Hepatocyte (in vitro differentiated cells): ENCODE data around the gene GALNT17. TPM values are rescaled to one million over a fixed set of nuclear protein-coding genes. Genes with fewer than 3 reads are reported as not detected.
"Not testable (repeated sequence)": the region's sequence is repeated elsewhere in the genome, so short reads cannot be mapped to it uniquely, and the experiment has no call there.

Experiments
- DNase-seq: peaks from one replicate; pipeline ENCODE4 v3.0.0-alpha.2; 2016; ENCODE audit warnings: low spot score
- H2AFZ ChIP-seq: fragments of 200-600 bp; sonication (generic); 2 replicates; pipeline ENCODE4 v1.6.0; 2016; ENCODE audit warnings: antibody characterized with exemption, mild to moderate bottlenecking
- H3K27ac ChIP-seq: fragments of 200-600 bp; sonication (generic); 2 replicates; pipeline ENCODE4 v1.5.1; 2016; ENCODE audit warnings: mild to moderate bottlenecking
- H3K27me3 ChIP-seq: fragments of 200-600 bp; sonication (generic); 2 replicates; pipeline ENCODE4 v1.6.1; 2016
- H3K36me3 ChIP-seq: fragments of 200-600 bp; sonication (generic); replicated peaks from 2 replicates; pipeline ENCODE4 v1.5.1; 2016; ENCODE audit warnings: low read depth; ENCODE audit not compliant: insufficient read depth
- H3K4me1 ChIP-seq: fragments of 200-600 bp; sonication (generic); 2 replicates; pipeline ENCODE4 v1.5.1; 2016; ENCODE audit warnings: mild to moderate bottlenecking, moderate library complexity; ENCODE audit not compliant: insufficient read depth
- H3K4me2 ChIP-seq: fragments of 200-600 bp; sonication (generic); 2 replicates; pipeline ENCODE4 v1.6.0; 2016
- H3K4me3 ChIP-seq: fragments of 200-600 bp; sonication (generic); 2 replicates; pipeline ENCODE4 v1.5.1; 2016; ENCODE audit warnings: mild to moderate bottlenecking
- H3K79me2 ChIP-seq: fragments of 200-600 bp; sonication (generic); 2 replicates; pipeline ENCODE4 v1.6.0; 2017; ENCODE audit warnings: mild to moderate bottlenecking
- H3K9me2 ChIP-seq: fragments of 200-600 bp; sonication (generic); replicated peaks from 2 replicates; pipeline ENCODE4 v1.6.0; 2017; ENCODE audit warnings: mild to moderate bottlenecking; ENCODE audit not compliant: insufficient read depth
- H3K9me3 ChIP-seq: fragments of 200-600 bp; sonication (generic); 2 replicates; pipeline ENCODE4 v1.5.1; 2016; ENCODE audit warnings: low read depth, mild to moderate bottlenecking
- H4K20me1 ChIP-seq: fragments of 200-600 bp; sonication (generic); 2 replicates; pipeline ENCODE4 v1.6.0; 2016; ENCODE audit warnings: mild to moderate bottlenecking; ENCODE audit not compliant: insufficient read depth, poor library complexity, severe bottlenecking
- EZH2 ChIP-seq: fragments of 200-600 bp; sonication (generic); IDR thresholded peaks from 2 replicates; pipeline ENCODE4 v1.6.1; 2016; ENCODE audit warnings: antibody characterized with exemption, mild to moderate bottlenecking, borderline replicate concordance
- EZH2phosphoT487 ChIP-seq: fragments of 200-600 bp; sonication (generic); IDR thresholded peaks from one replicate; pipeline ENCODE4 v1.6.1; 2018; ENCODE audit warnings: antibody characterized with exemption, mild to moderate bottlenecking, low read depth, moderate library complexity; ENCODE audit not compliant: unreplicated experiment, severe bottlenecking
- whole genome bisulfite sequencing: methylation state at CpG from one replicate; pipeline ENCODE4 v1.1.6; 2016; ENCODE audit warnings: low lambda C conversion rate; ENCODE audit errors: missing lambda C conversion rate; 5-methylcytosine and 5-hydroxymethylcytosine counted together
- polyA plus RNA-seq: library from polyadenylated mRNA; unstranded; fragments of >200 nt; fragmentation: Nextera tagmentation; extraction: Ambion mirVana; gene quantifications from 2 replicates; pipeline ENCODE4 v1.2.1, GENCODE V29; 2016
- total RNA-seq: library from RNA; depleted of rRNA; stranded (reverse); fragments of >200 nt; gene quantifications from 2 replicates; pipeline ENCODE4 v1.2.3, GENCODE V29; 2014
- TF ChIP-seq, protein P1 (sequence below): fragments of 200-600 bp; sonication (generic); IDR thresholded peaks from 2 replicates; pipeline ENCODE4 v1.5.1; 2016; ENCODE audit warnings: antibody characterized with exemption, mild to moderate bottlenecking; ENCODE audit not compliant: poor library complexity

GALNT17 gene
- total and polyA plus RNA-seq, 2 experiments from 2014 or later: 4.3 to 8.1 TPM

DNA sequence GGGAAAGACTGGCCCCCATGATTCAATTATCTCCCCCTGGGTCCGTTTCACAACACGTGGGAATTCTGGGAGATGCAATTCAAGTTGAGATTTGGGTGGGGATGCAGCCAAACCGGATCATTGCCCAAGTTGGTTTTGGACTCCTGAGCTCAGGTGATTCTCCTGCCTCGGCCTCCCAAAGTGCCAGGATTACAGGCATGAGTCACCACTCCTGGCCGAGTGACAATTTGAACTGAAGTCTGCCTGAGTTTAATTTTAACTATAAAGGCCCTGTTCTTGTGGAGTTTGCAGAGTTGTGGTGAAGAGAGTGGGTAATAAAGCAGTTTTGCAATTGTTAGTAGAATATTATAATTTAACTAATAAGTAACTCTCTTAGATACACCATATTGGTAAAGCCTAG, 78.3 kb downstream of the GALNT17 start:
- no peaks in the 10 kb centered on the region for H3K9me3 ChIP-seq
- no peaks in the 10 kb centered on the region for H4K20me1 ChIP-seq
- WGBS: 77% methylated on average over 5 of the region's 5 CpGs
- peaks cover 6% of the 10 kb centered on the region for H3K4me1 ChIP-seq
- TF ChIP-seq, protein P1, sequence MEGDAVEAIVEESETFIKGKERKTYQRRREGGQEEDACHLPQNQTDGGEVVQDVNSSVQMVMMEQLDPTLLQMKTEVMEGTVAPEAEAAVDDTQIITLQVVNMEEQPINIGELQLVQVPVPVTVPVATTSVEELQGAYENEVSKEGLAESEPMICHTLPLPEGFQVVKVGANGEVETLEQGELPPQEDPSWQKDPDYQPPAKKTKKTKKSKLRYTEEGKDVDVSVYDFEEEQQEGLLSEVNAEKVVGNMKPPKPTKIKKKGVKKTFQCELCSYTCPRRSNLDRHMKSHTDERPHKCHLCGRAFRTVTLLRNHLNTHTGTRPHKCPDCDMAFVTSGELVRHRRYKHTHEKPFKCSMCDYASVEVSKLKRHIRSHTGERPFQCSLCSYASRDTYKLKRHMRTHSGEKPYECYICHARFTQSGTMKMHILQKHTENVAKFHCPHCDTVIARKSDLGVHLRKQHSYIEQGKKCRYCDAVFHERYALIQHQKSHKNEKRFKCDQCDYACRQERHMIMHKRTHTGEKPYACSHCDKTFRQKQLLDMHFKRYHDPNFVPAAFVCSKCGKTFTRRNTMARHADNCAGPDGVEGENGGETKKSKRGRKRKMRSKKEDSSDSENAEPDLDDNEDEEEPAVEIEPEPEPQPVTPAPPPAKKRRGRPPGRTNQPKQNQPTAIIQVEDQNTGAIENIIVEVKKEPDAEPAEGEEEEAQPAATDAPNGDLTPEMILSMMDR: no peak
- TF ChIP-seq EZH2phosphoT487 (no peak), EZH2 (no peak)
- H2AFZ ChIP-seq: no peak overlapping the region
- no peaks in the 10 kb centered on the region for H3K36me3 ChIP-seq
- H3K4me3 ChIP-seq: no peak overlapping the region
- DNase-seq: no peak
- no peak overlapping the region for H3K27ac ChIP-seq
- H3K79me2 ChIP-seq: no peaks in the 10 kb centered on the region
- H3K4me2 ChIP-seq: no peak overlapping the region
- H3K27me3 ChIP-seq: no peaks in the 10 kb centered on the region
- H3K9me2 ChIP-seq: no peaks in the 10 kb centered on the region

DNA sequence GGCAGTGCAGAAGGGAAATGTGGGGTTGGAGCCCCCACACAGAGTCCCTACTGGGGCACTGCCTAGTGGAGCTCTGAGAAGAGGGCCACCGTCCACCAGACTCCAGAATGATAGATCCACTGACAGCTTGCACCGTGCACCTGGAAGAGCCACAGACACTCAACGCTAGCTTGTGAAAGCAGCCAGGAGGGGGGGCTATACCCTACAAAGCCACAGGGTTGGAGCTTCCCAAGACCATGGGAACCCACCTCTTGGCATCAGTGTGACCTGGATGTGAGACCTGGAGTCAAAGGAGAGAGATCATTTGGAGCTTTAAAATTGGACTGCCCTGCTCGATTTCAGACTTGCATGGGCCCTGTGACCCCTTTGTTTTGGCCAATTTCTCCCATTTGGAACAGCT, 80.5 kb downstream of the GALNT17 start:
- H3K4me2 ChIP-seq, H3K79me2 ChIP-seq, H2AFZ ChIP-seq, H4K20me1 ChIP-seq, H3K4me1 ChIP-seq, H3K9me2 ChIP-seq, H3K9me3 ChIP-seq, H3K4me3 ChIP-seq, H3K27me3 ChIP-seq, H3K36me3 ChIP-seq, DNase-seq, H3K27ac ChIP-seq: not testable (repeated sequence)
- 97% methylated on average over 4 of the region's 4 CpGs for WGBS

DNA sequence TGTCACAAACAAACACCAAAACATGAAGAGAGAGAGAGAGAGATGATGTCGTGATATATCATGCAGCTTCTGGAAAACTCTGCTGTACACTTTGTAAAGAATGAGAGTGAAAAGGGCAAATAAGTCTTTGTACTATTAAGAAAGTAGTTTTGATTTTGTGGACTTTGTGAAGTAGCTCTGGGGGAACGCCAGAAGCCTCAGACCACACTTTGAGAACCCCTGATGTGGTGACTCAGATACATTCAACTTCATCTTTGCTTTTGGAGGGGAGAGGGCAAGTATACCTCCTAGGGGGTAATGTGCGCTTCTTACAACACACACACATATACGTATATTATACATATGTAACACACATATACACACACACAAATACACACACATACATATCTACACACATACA, 84.3 kb downstream of the GALNT17 start:
- no peak overlapping the region for H3K4me3 ChIP-seq
- H3K27ac ChIP-seq: no peak overlapping the region
- no peaks in the 10 kb centered on the region for H3K79me2 ChIP-seq

DNA sequence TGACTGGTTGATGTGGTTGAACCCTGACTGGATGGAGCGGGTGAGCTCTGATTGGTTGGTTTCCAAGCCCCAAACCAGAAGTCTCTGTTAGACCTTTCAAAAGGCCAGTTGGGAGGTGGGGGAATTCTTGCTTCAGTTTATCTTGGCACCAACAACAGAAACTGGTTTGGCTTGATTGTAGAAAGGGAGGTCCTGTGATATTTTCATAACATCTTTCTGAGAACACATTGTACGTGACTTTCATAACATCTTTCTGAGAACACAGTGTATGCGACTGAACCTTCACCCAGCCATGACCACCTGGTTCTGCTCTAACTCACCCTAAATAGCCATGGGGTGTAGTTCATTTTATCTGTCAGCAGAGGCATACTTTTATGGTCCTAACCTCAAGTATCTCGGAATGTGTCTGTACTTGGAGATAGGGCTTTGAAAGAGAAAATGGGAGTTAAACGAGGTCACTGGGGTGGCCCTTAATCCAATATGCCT, 88.3 kb downstream of the GALNT17 start:
- Histone ChIP-seq H3K9me2 (no peaks in the 10 kb centered on the region), H3K4me1 (no peaks in the 10 kb centered on the region), H3K4me2 (no peak overlapping the region), H3K9me3 (no peaks in the 10 kb centered on the region), H2AFZ (no peak overlapping the region), H3K79me2 (no peaks in the 10 kb centered on the region), H3K27me3 (no peaks in the 10 kb centered on the region), H3K36me3 (no peaks in the 10 kb centered on the region), H3K27ac (peak overlapping the region; percentile 79), H4K20me1 (no peaks in the 10 kb centered on the region), H3K4me3 (no peak overlapping the region)
- peak; percentile 47 for DNase-seq
- WGBS: 68% methylated on average over 5 of the region's 5 CpGs
- TF ChIP-seq EZH2phosphoT487 (no peak), EZH2 (no peak)
- TF ChIP-seq, protein P1: no peak

More for the DNA sequence above, 84.3 kb downstream of the GALNT17 start:
- Histone ChIP-seq H3K9me3 (no peaks in the 10 kb centered on the region), H3K27me3 (no peaks in the 10 kb centered on the region), H4K20me1 (no peaks in the 10 kb centered on the region), H3K36me3 (no peaks in the 10 kb centered on the region), H3K9me2 (no peaks in the 10 kb centered on the region), H2AFZ (no peak overlapping the region), H3K4me1 (no peaks in the 10 kb centered on the region), H3K4me2 (no peak overlapping the region)
- no peak for DNase-seq
- no peak for TF ChIP-seq EZH2phosphoT487
- TF ChIP-seq, protein P1: no peak
- TF ChIP-seq EZH2: no peak
- WGBS: 90% methylated on average over 4 of the region's 4 CpGs
